ENCODE data around the gene RNF44.

- no peak for TF ChIP-seq TAF1 (conservative IDR thresholded peaks at IDR 0.05)
- TF ChIP-seq, protein P1, sequence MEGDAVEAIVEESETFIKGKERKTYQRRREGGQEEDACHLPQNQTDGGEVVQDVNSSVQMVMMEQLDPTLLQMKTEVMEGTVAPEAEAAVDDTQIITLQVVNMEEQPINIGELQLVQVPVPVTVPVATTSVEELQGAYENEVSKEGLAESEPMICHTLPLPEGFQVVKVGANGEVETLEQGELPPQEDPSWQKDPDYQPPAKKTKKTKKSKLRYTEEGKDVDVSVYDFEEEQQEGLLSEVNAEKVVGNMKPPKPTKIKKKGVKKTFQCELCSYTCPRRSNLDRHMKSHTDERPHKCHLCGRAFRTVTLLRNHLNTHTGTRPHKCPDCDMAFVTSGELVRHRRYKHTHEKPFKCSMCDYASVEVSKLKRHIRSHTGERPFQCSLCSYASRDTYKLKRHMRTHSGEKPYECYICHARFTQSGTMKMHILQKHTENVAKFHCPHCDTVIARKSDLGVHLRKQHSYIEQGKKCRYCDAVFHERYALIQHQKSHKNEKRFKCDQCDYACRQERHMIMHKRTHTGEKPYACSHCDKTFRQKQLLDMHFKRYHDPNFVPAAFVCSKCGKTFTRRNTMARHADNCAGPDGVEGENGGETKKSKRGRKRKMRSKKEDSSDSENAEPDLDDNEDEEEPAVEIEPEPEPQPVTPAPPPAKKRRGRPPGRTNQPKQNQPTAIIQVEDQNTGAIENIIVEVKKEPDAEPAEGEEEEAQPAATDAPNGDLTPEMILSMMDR (IDR thresholded peaks at IDR 0.05; ENCODE audit: low read depth, low read length, missing input control) = no peak
- TF ChIP-seq YY1 (IDR thresholded peaks at IDR 0.05) = no peak
- TF ChIP-seq, protein P2, sequence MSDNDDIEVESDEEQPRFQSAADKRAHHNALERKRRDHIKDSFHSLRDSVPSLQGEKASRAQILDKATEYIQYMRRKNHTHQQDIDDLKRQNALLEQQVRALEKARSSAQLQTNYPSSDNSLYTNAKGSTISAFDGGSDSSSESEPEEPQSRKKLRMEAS (IDR thresholded peaks at IDR 0.05) = no peak
- no peak for TF ChIP-seq SP1 (IDR thresholded peaks at IDR 0.05)
- no peak for TF ChIP-seq RXRA (IDR thresholded peaks at IDR 0.05)
Observed at GRCh38 chr5:176521699-176522263, 15.4 kb downstream of the RNF44 start.

All from liver (tissue), 3 donors.